ENCODE results near the gene SHROOM2.

Gene SHROOM2

GRCh38 chrX:9938516-9938915 is 152.3 kb downstream of the SHROOM2 start:
- no peaks in the 10 kb centered on the region for H3K27me3 ChIP-seq (ENCODE audit: control insufficient read depth, insufficient read depth, low read length)
- peaks cover 12% of the 10 kb centered on the region for H3K36me3 ChIP-seq (ENCODE audit: insufficient read depth, low read length)

GRCh38 chrX:9940421-9940820 is 154.2 kb downstream of the SHROOM2 start:
- Histone ChIP-seq H3K9ac (ENCODE audit: low read depth, low read length) (no peak overlapping the region), H3K4me1 (ENCODE audit: control insufficient read depth, insufficient read depth, low read length) (no peaks in the 10 kb centered on the region), H3K4me2 (ENCODE audit: low read length) (no peak overlapping the region), H3K4me3 (ENCODE audit: low read length) (no peak overlapping the region), H3K36me3 (ENCODE audit: insufficient read depth, low read length) (peaks cover 12% of the 10 kb centered on the region), H3K9me3 (replicated peaks; ENCODE audit: low read length) (no peaks in the 10 kb centered on the region), H3K27me3 (ENCODE audit: control insufficient read depth, insufficient read depth, low read length) (no peaks in the 10 kb centered on the region)

More at GRCh38 chrX:9938516-9938915, 152.3 kb downstream of the SHROOM2 start:
- Histone ChIP-seq H3K4me1 (ENCODE audit: control insufficient read depth, insufficient read depth, low read length) (no peaks in the 10 kb centered on the region), H3K4me2 (ENCODE audit: low read length) (no peak overlapping the region), H3K4me3 (ENCODE audit: low read length) (no peak overlapping the region), H3K9ac (ENCODE audit: low read depth, low read length) (no peak overlapping the region), H3K9me3 (replicated peaks; ENCODE audit: low read length) (no peaks in the 10 kb centered on the region)

- Histone ChIP-seq H3K9me3 (replicated peaks; ENCODE audit: low read length) (no peaks in the 10 kb centered on the region), H3K4me2 (ENCODE audit: low read length) (no peak overlapping the region), H3K9ac (ENCODE audit: low read depth, low read length) (no peak overlapping the region), H3K27me3 (ENCODE audit: control insufficient read depth, insufficient read depth, low read length) (no peaks in the 10 kb centered on the region), H3K4me1 (ENCODE audit: control insufficient read depth, insufficient read depth, low read length) (no peaks in the 10 kb centered on the region), H3K4me3 (ENCODE audit: low read length) (no peak overlapping the region), H3K36me3 (ENCODE audit: insufficient read depth, low read length) (peaks cover 12% of the 10 kb centered on the region)
These were observed 155.9 kb downstream of the SHROOM2 start for GRCh38 chrX:9942086-9942485.

- no peak overlapping the region for H3K4me2 ChIP-seq (ENCODE audit: low read length)
- no peak overlapping the region for H3K4me3 ChIP-seq (ENCODE audit: low read length)
- H3K36me3 ChIP-seq (ENCODE audit: insufficient read depth, low read length), result peaks cover 11% of the 10 kb centered on the region
- peaks cover 1% of the 10 kb centered on the region for H3K4me1 ChIP-seq (ENCODE audit: control insufficient read depth, insufficient read depth, low read length)
- no peak overlapping the region for H3K9ac ChIP-seq (ENCODE audit: low read depth, low read length)
- no peaks in the 10 kb centered on the region for H3K9me3 ChIP-seq (replicated peaks; ENCODE audit: low read length)
- no peaks in the 10 kb centered on the region for H3K27me3 ChIP-seq (ENCODE audit: control insufficient read depth, insufficient read depth, low read length)
These were observed 157.2 kb downstream of the SHROOM2 start for GRCh38 chrX:9943420-9943819.

- peaks cover 11% of the 10 kb centered on the region for H3K4me1 ChIP-seq (ENCODE audit: control insufficient read depth, insufficient read depth, low read length)
- peaks cover 10% of the 10 kb centered on the region for H3K36me3 ChIP-seq (ENCODE audit: insufficient read depth, low read length)
- H3K9me3 ChIP-seq (replicated peaks; ENCODE audit: low read length), result no peaks in the 10 kb centered on the region
- H3K27me3 ChIP-seq (ENCODE audit: control insufficient read depth, insufficient read depth, low read length), result no peaks in the 10 kb centered on the region
- H3K4me3 ChIP-seq (ENCODE audit: low read length), result no peak overlapping the region
- no peak overlapping the region for H3K4me2 ChIP-seq (ENCODE audit: low read length)
- no peak overlapping the region for H3K9ac ChIP-seq (ENCODE audit: low read depth, low read length)
These were observed 161.0 kb downstream of the SHROOM2 start for GRCh38 chrX:9947131-9947794.

GRCh38 chrX:9948406-9948805 is 162.2 kb downstream of the SHROOM2 start:
- Histone ChIP-seq H3K4me3 (ENCODE audit: low read length) (no peak overlapping the region), H3K9ac (ENCODE audit: low read depth, low read length) (no peak overlapping the region), H3K4me2 (ENCODE audit: low read length) (peak overlapping the region; percentile 28), H3K27me3 (ENCODE audit: control insufficient read depth, insufficient read depth, low read length) (no peaks in the 10 kb centered on the region), H3K9me3 (replicated peaks; ENCODE audit: low read length) (no peaks in the 10 kb centered on the region), H3K4me1 (ENCODE audit: control insufficient read depth, insufficient read depth, low read length) (peaks cover 11% of the 10 kb centered on the region), H3K36me3 (ENCODE audit: insufficient read depth, low read length) (peaks cover 10% of the 10 kb centered on the region)

- Histone ChIP-seq H3K4me3 (ENCODE audit: low read length) (no peak overlapping the region), H3K27me3 (ENCODE audit: control insufficient read depth, insufficient read depth, low read length) (no peaks in the 10 kb centered on the region), H3K36me3 (ENCODE audit: insufficient read depth, low read length) (peaks cover 10% of the 10 kb centered on the region), H3K4me1 (ENCODE audit: control insufficient read depth, insufficient read depth, low read length) (peaks cover 11% of the 10 kb centered on the region), H3K4me2 (ENCODE audit: low read length) (no peak overlapping the region), H3K9me3 (replicated peaks; ENCODE audit: low read length) (no peaks in the 10 kb centered on the region), H3K9ac (ENCODE audit: low read depth, low read length) (no peak overlapping the region)
These were observed 166.1 kb downstream of the SHROOM2 start for GRCh38 chrX:9952300-9952699.

GRCh38 chrX:9953396-9953795 is 167.2 kb downstream of the SHROOM2 start:
- H3K4me3 ChIP-seq (ENCODE audit: low read length), result no peak overlapping the region

GRCh38 chrX:9955506-9955905 is 169.3 kb downstream of the SHROOM2 start:
- Histone ChIP-seq H3K4me2 (ENCODE audit: low read length) (no peak overlapping the region), H3K4me1 (ENCODE audit: control insufficient read depth, insufficient read depth, low read length) (no peaks in the 10 kb centered on the region), H3K4me3 (ENCODE audit: low read length) (no peak overlapping the region), H3K36me3 (ENCODE audit: insufficient read depth, low read length) (no peaks in the 10 kb centered on the region), H3K27me3 (ENCODE audit: control insufficient read depth, insufficient read depth, low read length) (no peaks in the 10 kb centered on the region), H3K9me3 (replicated peaks; ENCODE audit: low read length) (no peaks in the 10 kb centered on the region), H3K9ac (ENCODE audit: low read depth, low read length) (no peak overlapping the region)

More at GRCh38 chrX:9953396-9953795, 167.2 kb downstream of the SHROOM2 start:
- no peak overlapping the region for H3K9ac ChIP-seq (ENCODE audit: low read depth, low read length)
- no peak overlapping the region for H3K4me2 ChIP-seq (ENCODE audit: low read length)
- no peaks in the 10 kb centered on the region for H3K27me3 ChIP-seq (ENCODE audit: control insufficient read depth, insufficient read depth, low read length)
- H3K36me3 ChIP-seq (ENCODE audit: insufficient read depth, low read length), result peaks cover 4% of the 10 kb centered on the region
- no peaks in the 10 kb centered on the region for H3K9me3 ChIP-seq (replicated peaks; ENCODE audit: low read length)
- peaks cover 9% of the 10 kb centered on the region for H3K4me1 ChIP-seq (ENCODE audit: control insufficient read depth, insufficient read depth, low read length)

- no peaks in the 10 kb centered on the region for H3K27me3 ChIP-seq (ENCODE audit: control insufficient read depth, insufficient read depth, low read length)
- H3K36me3 ChIP-seq (ENCODE audit: insufficient read depth, low read length), result no peaks in the 10 kb centered on the region
- H3K4me1 ChIP-seq (ENCODE audit: control insufficient read depth, insufficient read depth, low read length), result no peaks in the 10 kb centered on the region
- no peak overlapping the region for H3K4me2 ChIP-seq (ENCODE audit: low read length)
- no peak overlapping the region for H3K4me3 ChIP-seq (ENCODE audit: low read length)
- no peak overlapping the region for H3K9ac ChIP-seq (ENCODE audit: low read depth, low read length)
- H3K9me3 ChIP-seq (replicated peaks; ENCODE audit: low read length), result no peaks in the 10 kb centered on the region
These were observed 171.5 kb downstream of the SHROOM2 start for GRCh38 chrX:9957743-9958142.

- Histone ChIP-seq H3K9me3 (replicated peaks; ENCODE audit: low read length) (no peaks in the 10 kb centered on the region), H3K9ac (ENCODE audit: low read depth, low read length) (no peak overlapping the region)
These were observed 172.0 kb downstream of the SHROOM2 start for GRCh38 chrX:9958183-9958582.

GRCh38 chrX:9961750-9962149 is 175.5 kb downstream of the SHROOM2 start:
- Histone ChIP-seq H3K36me3 (ENCODE audit: insufficient read depth, low read length) (no peaks in the 10 kb centered on the region), H3K27me3 (ENCODE audit: control insufficient read depth, insufficient read depth, low read length) (no peaks in the 10 kb centered on the region), H3K9ac (ENCODE audit: low read depth, low read length) (no peak overlapping the region), H3K4me2 (ENCODE audit: low read length) (no peak overlapping the region), H3K9me3 (replicated peaks; ENCODE audit: low read length) (no peaks in the 10 kb centered on the region), H3K4me3 (ENCODE audit: low read length) (no peak overlapping the region), H3K4me1 (ENCODE audit: control insufficient read depth, insufficient read depth, low read length) (no peaks in the 10 kb centered on the region)

More at GRCh38 chrX:9958183-9958582, 172.0 kb downstream of the SHROOM2 start:
- Histone ChIP-seq H3K27me3 (ENCODE audit: control insufficient read depth, insufficient read depth, low read length) (no peaks in the 10 kb centered on the region), H3K36me3 (ENCODE audit: insufficient read depth, low read length) (no peaks in the 10 kb centered on the region), H3K4me3 (ENCODE audit: low read length) (no peak overlapping the region), H3K4me2 (ENCODE audit: low read length) (no peak overlapping the region), H3K4me1 (ENCODE audit: control insufficient read depth, insufficient read depth, low read length) (no peaks in the 10 kb centered on the region)

All from skeletal muscle satellite cell (primary cell).